HFF-Myc (cell line): ENCODE data around the gene ICE1.
A peak's percentile ranks its signal among the peaks of the same experiment; 100 is the strongest.

ENCODE experiments used
- DNase-seq: peaks from one replicate; pipeline ENCODE4 v3.0.0-alpha.2; 2011; ENCODE audit warnings: low read depth; ENCODE audit errors: extremely low read depth
- H3K4me3 ChIP-seq: replicated peaks from 2 replicates; pipeline ENCODE4 v1.5.1; 2011; ENCODE audit warnings: low read depth, mild to moderate bottlenecking, control low read depth, low read length
- CTCF ChIP-seq: IDR thresholded peaks from 2 replicates; pipeline ENCODE4 v1.5.1; 2012; ENCODE audit warnings: mild to moderate bottlenecking, low read depth, low read length, control low read depth; ENCODE audit errors: missing control alignments

Gene ICE1

GRCh38 chr5:5521029-5521428, 98.6 kb downstream of the ICE1 start:
- no peak for TF ChIP-seq CTCF
- no peak for DNase-seq
- H3K4me3 ChIP-seq, result no peak overlapping the region

DNA sequence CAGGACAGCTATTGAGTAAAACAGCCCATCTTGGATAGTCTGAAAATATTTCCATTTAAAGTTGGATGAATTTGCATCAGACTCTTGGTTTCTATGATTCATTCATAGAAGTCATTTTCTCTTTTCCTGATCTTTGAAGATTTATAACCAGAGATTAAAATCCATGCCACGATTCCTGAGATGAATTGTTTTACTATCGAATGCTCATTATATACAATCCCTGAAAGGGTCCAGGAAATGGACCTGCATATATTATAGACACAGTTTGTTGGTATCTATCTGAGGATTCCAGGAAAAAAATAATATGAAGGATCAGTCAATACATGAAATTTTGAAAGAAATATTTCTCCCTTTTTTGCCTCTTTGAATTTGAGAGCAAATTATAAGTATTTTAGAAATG, 99.0 kb downstream of the ICE1 start:
- DNase-seq, result no peak
- no peak overlapping the region for H3K4me3 ChIP-seq
- no peak for TF ChIP-seq CTCF

GRCh38 chr5:5522336-5522735, 99.9 kb downstream of the ICE1 start:
- no peak overlapping the region for H3K4me3 ChIP-seq
- no peak for TF ChIP-seq CTCF
- DNase-seq, result no peak

GRCh38 chr5:5523066-5523505, 100.6 kb downstream of the ICE1 start:
- H3K4me3 ChIP-seq, result no peak overlapping the region
- no peak for TF ChIP-seq CTCF
- DNase-seq, result peak; percentile 5

DNA sequence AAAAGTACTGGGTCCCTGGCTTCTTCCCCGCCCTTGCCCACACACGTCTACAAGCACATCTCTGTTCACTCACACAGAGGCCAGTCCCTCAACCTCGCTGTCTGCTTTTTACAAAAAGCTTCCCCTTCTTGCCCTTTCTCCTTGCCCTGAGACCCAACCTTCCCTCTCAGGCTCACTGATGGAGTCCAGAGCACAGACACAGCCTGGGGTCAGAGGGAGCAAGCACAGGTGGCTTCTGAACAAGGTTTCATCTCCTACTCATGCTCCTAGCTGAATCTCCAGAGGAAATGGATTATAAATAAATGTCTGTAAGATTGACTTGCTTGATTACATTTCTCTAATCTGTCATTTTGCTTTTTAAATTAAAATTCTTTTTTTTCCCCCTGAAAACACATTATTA, 101.8 kb downstream of the ICE1 start:
- no peak for DNase-seq
- TF ChIP-seq CTCF, result no peak
- H3K4me3 ChIP-seq, result no peak overlapping the region

GRCh38 chr5:5531371-5531770, 108.9 kb downstream of the ICE1 start:
- H3K4me3 ChIP-seq, result no peak overlapping the region
- TF ChIP-seq CTCF, result no peak
- DNase-seq, result no peak

- H3K4me3 ChIP-seq, result no peak overlapping the region
- no peak for TF ChIP-seq CTCF
- DNase-seq, result no peak
Measured at GRCh38 chr5:5532306-5533076, 110.0 kb downstream of the ICE1 start.
